NCI-H146 (cell line): ENCODE data around the gene EOMES.
"Not testable (repeated sequence)": the region's sequence is repeated elsewhere in the genome, so short reads cannot be mapped to it uniquely, and the experiment has no call there.

Experiments
- DNase-seq: peaks from one replicate; lab custom pipeline; 2025; lab: John Stamatoyannopoulos, UW

EOMES gene

DNA sequence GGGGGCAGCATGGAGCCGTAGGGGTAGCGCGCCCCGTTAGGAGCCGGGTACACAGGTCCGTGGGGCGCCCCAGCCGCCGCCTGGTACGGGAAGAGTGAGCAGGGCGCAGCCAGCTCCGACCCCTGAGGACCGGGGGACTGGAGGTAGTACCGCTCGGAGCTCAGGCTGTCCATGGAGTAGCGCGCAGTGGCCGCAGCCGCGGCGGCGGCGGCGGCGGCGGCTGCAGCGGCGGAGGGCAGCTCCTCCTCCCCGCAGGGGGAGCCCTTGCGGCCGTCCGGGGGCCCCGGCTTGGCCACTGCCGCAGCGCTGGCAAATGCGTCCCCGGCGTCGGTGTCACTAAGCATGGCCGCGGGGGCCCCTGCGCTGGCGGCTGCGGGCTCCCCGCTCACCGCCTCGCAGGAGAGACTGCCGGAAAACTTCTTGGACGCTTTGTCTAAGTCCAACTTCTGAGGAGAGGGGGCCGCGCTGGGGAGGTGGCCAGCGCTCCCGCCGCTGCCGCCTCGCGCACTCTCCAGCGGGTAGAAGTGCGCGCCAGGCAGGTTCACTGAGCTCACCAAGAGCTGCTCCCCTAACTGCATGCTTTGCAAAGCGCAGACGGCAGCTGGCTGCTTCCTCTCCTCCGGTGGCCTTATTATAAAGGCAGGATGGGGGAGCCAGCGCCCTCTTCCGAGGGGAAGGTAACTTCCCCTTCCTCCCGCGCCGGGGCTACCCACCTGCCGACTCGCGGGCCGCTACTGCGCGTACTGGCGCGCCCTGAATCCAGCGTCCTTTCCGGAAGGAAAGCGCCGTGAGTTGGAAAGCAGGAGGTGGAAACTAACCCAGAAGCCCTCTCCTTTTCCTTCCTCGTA is at the start of gene EOMES:
EOMES (minus strand) TSS at position 607 of the 848 bp plus-strand sequence; CDS start at position 578, 29 bp downstream.
- DNase-seq: peak; percentile 51

DNA sequence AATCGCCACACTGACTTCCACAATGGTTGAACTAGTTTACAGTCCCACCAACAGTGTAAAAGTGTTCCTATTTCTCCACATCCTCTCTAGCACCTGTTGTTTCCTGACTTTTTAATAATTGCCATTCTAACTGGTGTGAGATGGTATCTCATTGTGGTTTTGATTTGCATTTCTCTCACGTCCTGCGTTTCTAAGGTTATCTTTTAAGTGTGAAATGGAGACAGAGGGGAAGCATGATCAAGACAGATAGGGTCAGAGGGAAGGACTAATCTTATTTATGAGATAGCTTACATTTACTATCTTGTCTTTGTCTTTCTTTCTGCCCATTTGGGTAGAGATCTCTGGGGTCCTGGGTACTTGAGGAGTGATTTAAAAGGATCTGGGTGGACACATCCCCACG is 48.3 kb upstream of the EOMES start:
- not testable (repeated sequence) for DNase-seq

DNA sequence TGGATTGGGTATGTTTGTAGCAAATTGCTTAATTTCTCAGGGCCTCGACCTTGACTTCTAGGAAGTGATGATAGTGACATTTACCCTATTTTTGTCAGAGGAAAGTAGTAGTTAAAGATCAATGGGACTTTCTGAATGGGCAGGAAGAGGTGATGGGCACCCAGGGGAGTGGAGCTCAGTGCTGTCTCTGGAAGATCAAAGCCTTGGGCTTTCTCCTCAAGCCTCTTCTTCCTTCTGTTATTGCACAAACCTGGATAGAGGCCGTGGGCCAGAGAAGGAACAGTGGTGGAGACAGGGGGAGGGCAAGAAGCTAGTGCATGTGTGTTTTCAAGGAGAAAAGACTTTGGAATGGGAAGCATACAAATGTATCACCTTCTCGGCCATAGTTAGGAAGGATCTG is 44.9 kb upstream of the EOMES start:
- DNase-seq: no peak

DNA sequence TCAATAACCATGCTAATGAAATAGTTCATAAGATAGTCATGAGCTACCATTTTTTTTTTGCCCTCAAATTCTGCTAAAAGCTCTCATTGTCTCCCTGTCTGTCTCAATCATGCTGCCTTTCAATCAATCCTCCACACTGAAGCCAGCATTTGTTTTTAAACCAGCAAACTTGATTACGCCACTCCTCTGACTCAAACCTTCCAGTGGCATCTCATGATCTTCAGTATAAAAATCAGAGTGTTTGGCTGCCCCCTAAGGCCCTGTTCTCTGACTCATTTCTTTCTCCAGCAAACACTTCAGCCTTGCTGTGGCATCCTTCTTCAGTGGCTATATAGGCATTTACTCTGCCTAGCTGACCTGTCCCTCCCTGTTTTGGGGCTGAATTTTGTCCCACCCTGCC is 36.0 kb upstream of the EOMES start:
- DNase-seq: no peak

DNA sequence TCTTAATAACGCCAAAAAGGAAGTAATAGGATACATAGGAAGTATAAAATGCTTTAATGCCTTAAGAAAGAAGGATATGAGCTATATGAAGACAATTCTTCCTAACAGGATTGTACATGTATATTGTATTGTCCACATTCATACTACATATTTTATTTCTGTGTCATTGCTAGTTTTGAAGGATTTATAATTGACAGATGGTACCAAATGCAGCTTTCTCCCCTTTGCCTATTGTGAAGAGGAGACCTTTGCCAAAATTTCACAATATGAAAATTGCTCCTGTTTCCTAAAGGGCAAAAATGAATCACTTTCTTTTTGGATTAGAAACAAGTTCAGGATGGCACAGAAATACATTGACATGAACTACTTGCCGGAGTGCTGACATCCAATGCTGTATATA is 34.8 kb upstream of the EOMES start:
- DNase-seq: no peak

DNA sequence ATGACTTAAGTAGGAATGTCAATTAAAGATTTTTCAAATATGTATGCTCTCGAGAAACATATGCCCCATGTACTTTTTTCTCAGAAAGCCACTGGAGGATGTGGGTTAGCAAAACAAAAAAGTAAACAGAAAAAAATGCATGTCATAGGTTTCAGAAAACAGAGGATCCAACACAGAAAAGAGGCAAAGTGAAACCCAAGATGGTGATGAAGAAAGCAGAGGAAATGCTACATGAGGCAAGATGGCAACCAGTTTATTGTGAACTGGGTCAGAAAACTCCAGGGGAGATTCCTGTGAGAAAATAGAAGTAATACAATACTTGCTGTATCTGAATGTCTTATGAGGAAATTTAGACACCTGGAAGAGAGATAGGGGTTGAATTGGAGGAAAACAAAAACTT is 30.8 kb upstream of the EOMES start:
- DNase-seq: no peak

DNA sequence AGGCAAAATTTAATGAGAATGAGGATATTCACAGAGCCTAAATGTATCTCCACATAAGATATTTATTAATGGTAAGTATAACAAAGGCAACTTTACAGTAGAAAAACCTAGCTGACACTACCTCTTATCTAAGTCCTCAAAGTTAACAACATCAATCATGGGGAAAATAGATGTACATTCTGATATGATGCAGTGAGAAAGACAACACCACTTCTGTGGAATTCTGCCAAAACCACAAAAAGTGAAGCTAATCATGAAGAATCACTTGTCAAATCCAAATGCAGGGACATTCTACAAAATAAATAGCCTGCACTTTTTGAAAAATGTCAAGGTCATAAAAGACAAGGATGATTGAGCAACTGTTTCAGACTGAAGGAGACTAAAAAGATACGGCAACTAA is 27.5 kb upstream of the EOMES start:
- no peak for DNase-seq

DNA sequence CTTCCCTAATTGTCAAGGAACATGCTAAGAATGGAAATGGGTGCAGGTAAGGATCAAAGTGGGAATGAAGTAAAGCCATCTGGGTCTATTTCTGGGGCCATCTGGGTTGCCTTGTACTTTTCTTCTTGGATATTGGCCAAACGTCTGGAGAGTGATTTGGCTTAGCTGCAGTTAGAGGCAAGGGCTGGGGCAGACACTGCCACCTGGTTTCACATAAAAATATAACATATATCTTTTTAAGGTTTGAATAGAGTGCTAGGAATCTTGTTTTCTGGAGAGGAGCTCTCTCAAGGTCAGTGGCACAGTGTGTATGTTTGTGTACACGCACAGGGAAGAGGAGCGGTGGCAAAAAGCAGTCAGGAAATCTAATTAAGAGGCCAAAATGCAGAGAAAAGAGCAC is 24.7 kb upstream of the EOMES start:
- DNase-seq: no peak

DNA sequence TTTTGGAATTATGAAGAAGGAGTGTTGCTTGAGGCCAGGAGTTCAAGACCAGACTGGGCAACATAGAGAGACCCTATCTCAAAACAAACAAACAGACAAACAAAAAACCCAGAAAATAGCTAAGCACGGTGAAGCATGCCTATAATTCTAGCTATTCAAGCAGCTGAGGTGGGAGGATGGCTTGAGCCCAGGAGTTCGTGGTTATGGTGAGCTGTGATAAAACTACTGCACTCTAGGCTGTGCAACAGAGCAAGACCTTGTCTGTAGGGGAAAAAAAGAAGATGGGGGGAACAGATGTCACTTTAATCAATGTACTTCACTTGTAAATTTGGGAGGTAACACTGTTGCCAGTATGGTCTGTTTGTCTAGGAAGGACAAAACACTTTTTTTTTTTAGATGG is 18.7 kb upstream of the EOMES start:
- DNase-seq: no peak

DNA sequence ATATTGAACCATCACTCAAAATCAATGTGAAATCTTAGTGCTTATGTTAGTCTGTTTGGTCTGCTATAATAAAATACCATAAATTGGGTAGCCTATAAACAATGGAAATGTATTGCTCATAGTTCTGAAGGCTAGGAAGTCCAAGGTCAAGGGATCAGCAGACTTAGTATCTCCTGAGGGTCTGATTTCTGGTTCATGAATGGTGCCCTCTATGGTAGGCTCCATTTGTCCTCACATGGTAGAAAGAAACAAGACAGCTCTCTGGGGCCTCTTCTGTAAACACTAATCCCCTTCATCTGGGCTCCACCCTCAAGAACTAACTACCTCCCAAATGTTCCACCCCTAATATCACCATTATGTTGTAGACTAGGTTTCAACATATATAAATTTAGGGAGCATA is 15.0 kb upstream of the EOMES start:
- DNase-seq: no peak

DNA sequence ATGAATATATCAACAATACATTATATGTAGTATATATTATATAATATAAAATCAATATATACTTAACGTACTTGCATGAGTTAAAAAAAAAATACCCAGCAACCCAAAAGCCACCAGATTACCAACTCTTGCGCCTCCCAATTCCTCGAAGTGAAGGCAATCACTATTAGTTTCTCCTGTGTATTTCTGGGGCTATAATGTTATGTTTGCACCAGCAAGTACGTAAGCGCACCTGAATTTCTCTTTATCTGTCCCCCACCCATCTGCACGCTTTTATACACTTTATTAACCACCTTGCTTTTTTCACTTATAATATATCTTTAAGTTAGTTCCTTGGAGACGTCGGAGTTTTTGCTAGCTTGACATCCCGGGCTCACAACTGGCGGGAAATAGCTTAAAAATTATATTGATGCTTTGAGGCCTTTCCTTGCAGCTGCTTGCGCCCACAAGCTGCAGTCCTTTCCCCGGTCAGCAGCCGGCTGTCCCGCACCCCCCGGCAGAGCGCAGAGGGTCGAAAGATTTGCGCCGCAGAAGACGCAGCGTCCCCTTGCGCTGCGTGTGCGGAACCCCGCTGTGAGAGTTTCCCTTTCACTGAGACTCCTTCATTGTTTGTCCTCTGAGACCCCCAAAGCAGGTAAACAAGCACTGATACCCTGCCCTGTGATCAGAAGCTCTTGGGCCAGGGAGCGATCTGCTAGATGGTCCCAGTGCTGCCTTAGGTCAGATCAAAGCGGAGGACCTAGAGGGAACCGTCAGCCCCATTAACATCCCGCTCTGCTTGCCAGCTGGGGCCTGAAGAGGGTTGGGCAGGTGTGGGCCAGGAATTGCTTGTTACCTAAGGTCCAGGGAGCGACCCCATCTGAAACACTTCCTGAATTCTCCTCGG is 8.9 kb upstream of the EOMES start:
- no peak for DNase-seq

DNA sequence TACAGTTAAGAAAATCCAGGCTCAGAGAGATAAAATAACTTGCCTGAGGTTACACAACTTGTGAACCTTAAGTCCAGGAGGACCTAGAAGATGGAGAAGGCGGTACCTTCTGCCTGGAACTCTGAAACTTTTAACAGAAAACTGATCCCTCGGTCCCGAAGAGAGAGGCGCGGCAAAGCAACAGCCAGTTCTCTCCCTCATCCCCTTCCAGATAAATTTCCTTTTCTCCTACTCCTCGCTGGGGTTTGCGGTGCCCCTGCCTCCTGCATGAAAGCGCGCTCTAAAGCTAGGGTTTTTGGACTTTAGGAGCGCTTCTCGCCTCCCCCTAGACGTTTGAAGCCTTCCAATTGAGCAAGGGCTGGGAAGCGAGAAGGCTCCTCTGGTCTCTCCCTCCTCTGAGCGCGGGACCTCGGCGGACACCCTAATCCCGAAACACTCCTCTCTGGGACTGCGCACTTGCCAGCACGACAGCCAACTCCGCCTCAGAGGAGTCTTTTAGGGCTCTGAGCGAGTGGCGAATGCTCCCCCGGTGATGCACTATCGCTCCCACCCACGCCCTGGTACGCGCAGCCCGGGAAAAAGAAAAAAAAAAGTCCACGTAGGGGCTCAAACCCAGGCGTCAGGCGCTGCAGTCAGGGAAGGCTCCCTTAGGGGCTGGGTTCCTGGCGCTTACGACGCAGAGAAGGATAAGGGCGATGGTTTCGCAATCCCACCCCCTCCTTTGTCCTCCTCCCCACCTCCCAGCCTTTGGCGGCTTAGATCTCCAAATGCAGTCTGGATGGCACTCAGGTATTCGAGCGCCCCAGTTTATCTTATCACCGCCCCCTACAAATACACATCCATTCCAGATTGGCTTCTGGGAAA is 7.9 kb upstream of the EOMES start:
- DNase-seq: no peak

DNA sequence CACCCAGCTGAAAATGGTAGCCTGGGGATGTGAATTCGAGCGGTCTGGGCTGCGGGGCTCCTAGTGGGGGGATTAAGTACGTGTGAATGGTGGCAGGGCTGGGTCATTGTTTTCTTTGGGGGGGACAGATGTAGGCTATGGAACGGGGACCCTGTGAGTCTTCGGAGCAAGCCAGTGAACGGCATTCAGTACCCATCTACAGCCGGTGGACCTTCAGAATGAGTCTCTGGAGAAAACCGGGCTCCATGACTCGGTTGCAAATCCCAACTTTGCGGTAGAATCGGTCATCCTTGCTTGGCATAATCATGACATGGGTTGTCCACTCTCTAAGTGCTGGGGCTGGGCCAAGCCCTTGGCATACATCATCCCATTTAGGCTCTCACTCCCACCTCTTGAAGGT is 7.2 kb upstream of the EOMES start:
- no peak for DNase-seq

DNA sequence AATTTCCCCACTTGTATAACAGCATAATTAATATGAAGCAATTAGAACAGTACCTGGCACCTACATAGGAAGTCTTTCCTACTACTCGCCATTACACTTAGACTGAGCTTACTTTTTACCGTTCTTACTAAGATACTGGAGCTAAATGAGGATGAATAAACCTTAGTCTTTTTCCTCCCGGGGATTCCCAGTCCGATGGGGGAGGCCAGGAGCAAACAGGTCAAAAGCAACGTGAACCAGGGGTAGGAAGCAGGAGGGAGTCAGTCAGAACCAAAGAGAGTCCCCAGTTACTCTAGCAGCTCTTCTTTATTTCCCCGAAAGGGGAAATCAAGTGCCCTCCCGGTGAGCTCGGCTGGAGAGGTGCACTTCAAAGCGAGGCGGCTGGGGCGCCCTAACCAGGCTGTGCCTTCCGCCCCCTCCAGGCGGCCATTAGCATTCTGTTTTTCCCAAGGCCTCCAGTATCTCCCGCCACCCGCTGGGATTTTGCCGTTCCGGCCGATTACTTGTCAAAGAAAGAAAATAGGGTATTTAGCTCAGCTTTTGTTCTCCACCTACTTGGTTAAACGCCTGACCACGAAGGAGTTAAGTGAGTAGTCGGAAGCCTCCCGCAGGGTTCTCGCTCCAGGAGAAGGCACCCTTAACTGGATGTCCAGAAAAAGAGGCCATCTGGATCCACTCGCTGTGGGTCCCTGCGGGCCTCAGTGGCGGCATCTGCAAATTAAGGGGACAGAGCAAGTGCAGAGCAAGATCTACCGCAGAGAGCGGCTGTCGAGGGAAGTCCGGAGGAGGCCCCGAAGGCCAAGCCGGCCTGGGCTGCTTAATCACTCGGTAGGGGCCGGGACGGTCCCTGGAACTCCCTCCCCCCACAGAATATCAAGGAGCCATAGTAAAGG is 6.3 kb upstream of the EOMES start:
- DNase-seq: peak; percentile 70

DNA sequence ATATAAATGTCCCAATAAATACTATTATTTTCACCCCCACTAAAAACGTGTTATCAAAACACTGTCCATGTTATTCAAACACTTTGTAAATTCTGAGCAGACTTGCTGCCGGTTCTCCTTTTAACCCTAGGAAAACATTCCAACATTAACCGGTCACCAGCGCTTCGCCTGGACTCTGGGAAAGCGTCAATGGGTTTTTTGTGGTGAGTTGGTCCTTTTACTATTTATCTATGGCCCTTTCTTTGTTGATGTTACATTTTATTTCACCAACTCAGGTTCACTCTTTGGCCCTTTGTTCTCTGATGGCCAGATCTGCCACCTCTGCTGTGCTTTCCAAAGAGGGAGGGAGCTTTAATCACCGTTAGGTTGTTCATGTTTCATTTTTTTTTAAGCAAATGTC is 4.1 kb upstream of the EOMES start:
- DNase-seq: no peak

DNA sequence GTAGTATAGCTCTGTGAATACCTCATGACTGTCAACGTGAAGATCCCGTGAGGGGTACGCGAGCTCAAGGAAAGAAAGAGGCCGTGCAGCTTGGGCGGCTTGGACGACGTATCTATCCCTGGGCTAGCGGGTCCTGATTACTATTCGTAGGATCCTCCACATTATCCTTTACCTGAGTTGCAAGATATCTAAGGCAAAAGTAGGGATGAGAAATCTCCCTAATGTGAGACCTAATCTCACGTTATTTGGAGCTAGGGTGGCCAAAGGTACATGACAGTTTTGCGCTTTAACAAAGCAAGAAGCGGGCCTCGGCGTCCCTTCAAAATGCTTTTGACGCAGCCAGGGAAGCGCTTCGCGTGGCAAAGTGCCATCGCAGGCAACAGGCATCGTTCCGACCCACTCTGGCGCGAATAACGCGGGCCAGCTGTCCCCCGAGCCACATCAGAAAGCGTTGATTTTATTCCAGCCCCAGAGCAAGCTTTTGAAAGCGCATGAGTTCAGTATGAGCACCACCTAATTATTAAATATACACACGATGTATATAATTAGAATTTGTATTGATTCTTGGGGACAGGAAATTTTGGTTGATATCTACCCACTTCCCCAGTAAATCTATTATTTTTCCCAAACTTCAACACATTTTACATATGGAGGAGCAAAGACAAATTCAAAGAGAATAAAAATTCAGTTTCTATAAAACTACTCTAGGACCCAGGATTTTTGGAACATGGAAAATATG is 2.5 kb upstream of the EOMES start:
- no peak for DNase-seq

DNA sequence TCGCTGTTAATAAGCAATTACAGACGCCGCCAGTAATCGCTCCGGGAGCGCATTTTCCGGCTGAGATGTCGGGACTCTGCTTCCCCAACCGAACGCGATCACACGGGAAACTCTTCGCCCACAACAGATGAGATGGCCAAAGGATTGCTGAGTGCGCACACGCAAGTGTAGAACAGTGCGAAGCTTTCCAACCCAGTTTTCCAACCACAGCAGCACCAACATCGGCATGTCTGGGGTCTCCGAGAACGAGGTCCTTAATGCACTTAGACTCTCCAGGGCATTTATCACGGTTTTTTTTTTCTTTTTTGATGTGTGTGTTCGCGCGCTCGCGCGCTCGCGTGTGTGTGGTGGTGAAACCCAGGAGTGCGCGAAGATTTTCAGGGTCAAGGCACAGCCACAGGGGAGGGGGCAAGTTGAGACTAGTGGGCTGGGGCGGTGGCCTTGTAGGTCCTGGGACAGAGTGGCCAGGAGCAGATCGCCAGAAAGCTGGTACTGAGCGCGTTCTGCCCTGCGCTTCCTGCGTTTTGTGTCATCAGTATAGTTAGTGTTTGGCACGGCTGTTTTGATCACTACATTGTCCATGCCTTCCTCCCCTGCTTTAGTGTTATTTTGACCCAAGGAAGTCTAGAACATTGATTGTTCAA is 1.8 kb upstream of the EOMES start:
- DNase-seq: no peak

DNA sequence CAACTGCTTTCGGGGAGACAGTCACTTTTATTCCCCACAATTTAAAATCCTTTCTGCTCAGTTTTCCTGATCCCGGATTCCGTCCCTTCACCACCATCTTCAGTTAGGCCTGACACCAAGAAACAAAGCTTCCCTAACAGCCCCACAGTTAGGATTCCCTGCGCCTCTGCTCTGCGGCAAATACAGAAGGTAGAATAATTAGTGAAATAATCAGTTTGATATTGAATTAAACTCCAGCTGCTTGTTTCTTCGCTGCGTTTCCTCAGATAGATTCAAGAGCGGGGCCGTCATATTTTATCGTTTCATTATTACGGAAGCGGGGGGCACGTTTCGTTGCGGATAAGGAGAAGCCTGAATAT is 1.3 kb upstream of the EOMES start:
- no peak for DNase-seq

DNA sequence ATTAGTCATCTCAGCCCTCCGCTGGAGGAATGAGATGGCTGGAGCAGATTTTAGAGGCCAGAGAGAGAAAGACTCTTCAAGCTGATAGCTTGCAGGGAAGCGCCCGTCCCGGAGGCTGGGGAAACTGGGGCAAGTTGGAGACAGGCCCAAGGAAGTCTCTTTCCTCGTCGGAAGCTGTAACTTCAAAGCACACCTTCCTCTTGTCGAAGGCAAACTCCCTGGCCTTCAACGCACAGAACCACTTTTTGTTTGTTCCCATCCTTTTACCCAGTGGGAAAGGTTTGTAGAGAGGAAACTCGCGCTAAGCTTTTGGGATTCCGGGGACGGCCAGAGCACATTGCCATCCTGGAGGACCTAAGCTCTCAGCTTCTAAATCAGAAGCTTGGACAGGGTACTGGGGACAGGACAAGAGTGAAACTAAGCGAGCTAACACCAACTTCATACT is 900 bp upstream of the EOMES start:
- DNase-seq: no peak
